H9 (cell line): ENCODE data around the gene CSRP3. TPM values are rescaled to one million over a fixed set of nuclear protein-coding genes. Genes with fewer than 3 reads are reported as not detected.
A peak's percentile ranks its signal among the peaks of the same experiment; 100 is the strongest.

Experiments used
- DNase-seq: peaks from one replicate; pipeline ENCODE4 v3.0.0-alpha.2; 2017
- H2AFZ ChIP-seq: one replicate; pipeline ENCODE4 v1.6.1; 2013; ENCODE audit warnings: mild to moderate bottlenecking, low read length, control low read depth, moderate library complexity
- H2AK5ac ChIP-seq: 2 replicates; pipeline ENCODE4 v1.6.1; 2013; ENCODE audit warnings: low read length, control low read depth, mixed read lengths; ENCODE audit not compliant: insufficient read length
- H2BK120ac ChIP-seq: one replicate; pipeline ENCODE4 v1.6.1; 2013; ENCODE audit warnings: low read depth, mild to moderate bottlenecking, low read length, control low read depth, inconsistent platforms; ENCODE audit not compliant: poor library complexity, severe bottlenecking
- H2BK12ac ChIP-seq: 2 replicates; pipeline ENCODE4 v1.6.1; 2013; ENCODE audit warnings: low read length, control low read depth, mixed read lengths, low read depth; ENCODE audit not compliant: insufficient read length
- H2BK15ac ChIP-seq: 2 replicates; pipeline ENCODE4 v1.6.1; 2013; ENCODE audit warnings: low read depth, low read length, control low read depth
- H2BK20ac ChIP-seq: one replicate; pipeline ENCODE4 v1.6.1; 2013; ENCODE audit warnings: low read depth, mild to moderate bottlenecking, low read length, control low read depth, inconsistent platforms; ENCODE audit not compliant: poor library complexity, severe bottlenecking
- H2BK5ac ChIP-seq: 2 replicates; pipeline ENCODE4 v1.6.1; 2013; ENCODE audit warnings: low read length, control low read depth, mixed read lengths; ENCODE audit not compliant: insufficient read length
- H3K14ac ChIP-seq: 2 replicates; pipeline ENCODE4 v1.6.1; 2013; ENCODE audit warnings: low read length, control low read depth; ENCODE audit not compliant: insufficient read depth
- H3K18ac ChIP-seq: 2 replicates; pipeline ENCODE4 v1.6.1; 2013; ENCODE audit warnings: low read depth, mild to moderate bottlenecking, mixed read lengths, low read length, control low read depth; ENCODE audit not compliant: insufficient read length
- H3K23ac ChIP-seq: 2 replicates; pipeline ENCODE4 v1.6.1; 2013; ENCODE audit warnings: low read length, control low read depth, mixed read lengths, low read depth; ENCODE audit not compliant: insufficient read length
- H3K23me2 ChIP-seq: 2 replicates; pipeline ENCODE4 v1.6.1; 2013; ENCODE audit warnings: low read depth, mild to moderate bottlenecking, mixed read lengths, low read length, control low read depth; ENCODE audit not compliant: insufficient read length, poor library complexity, severe bottlenecking
- H3K27ac ChIP-seq: 2 replicates; pipeline ENCODE4 v1.5.1; 2013; ENCODE audit warnings: low read length, control low read depth, mixed read lengths, low read depth; ENCODE audit not compliant: insufficient read length
- H3K27me3 ChIP-seq: 2 replicates; pipeline ENCODE4 v1.6.1; 2013; ENCODE audit warnings: low read length, control low read depth, inconsistent platforms; ENCODE audit not compliant: insufficient read depth
- H3K4ac ChIP-seq: 2 replicates; pipeline ENCODE4 v1.6.1; 2013; ENCODE audit warnings: low read depth, mild to moderate bottlenecking, control low read depth, inconsistent platforms, low read length, moderate library complexity
- H3K4me1 ChIP-seq: 2 replicates; pipeline ENCODE4 v1.6.1; 2013; ENCODE audit warnings: low read length, control low read depth, inconsistent platforms; ENCODE audit not compliant: insufficient read depth
- H3K4me2 ChIP-seq: 2 replicates; pipeline ENCODE4 v1.6.1; 2013; ENCODE audit warnings: low read length, control low read depth, mixed read lengths; ENCODE audit not compliant: insufficient read length, insufficient read depth
- H3K56ac ChIP-seq: 2 replicates; pipeline ENCODE4 v1.6.1; 2013; ENCODE audit warnings: low read depth, mild to moderate bottlenecking, mixed read lengths, low read length, control low read depth; ENCODE audit not compliant: insufficient read length
- H3K79me1 ChIP-seq: 2 replicates; pipeline ENCODE4 v1.6.1; 2013; ENCODE audit warnings: low read depth, mild to moderate bottlenecking, moderate library complexity, low read length, control low read depth, inconsistent platforms; ENCODE audit not compliant: insufficient read depth, poor library complexity, severe bottlenecking
- H3K79me2 ChIP-seq: 2 replicates; pipeline ENCODE4 v1.6.1; 2013; ENCODE audit warnings: low read length, control low read depth, inconsistent platforms; ENCODE audit not compliant: insufficient read depth
- H3K9ac ChIP-seq: 2 replicates; pipeline ENCODE4 v1.6.1; 2013; ENCODE audit warnings: low read length, control low read depth, mixed read lengths; ENCODE audit not compliant: insufficient read length; ENCODE audit errors: extremely low read depth
- H3K9me3 ChIP-seq: one replicate; pipeline ENCODE4 v1.6.1; 2013; ENCODE audit warnings: low read depth, low read length, inconsistent platforms; ENCODE audit not compliant: control insufficient read depth
- H3T11ph ChIP-seq: one replicate; pipeline ENCODE4 v1.6.1; 2013; ENCODE audit warnings: mild to moderate bottlenecking, low read length, control low read depth, inconsistent platforms
- H4K20me1 ChIP-seq: one replicate; pipeline ENCODE4 v1.6.1; 2013; ENCODE audit not compliant: control insufficient read depth, insufficient read length, insufficient read depth
- H4K5ac ChIP-seq: 2 replicates; pipeline ENCODE4 v1.6.1; 2013; ENCODE audit warnings: low read depth, mild to moderate bottlenecking, mixed read lengths, low read length, control low read depth; ENCODE audit not compliant: insufficient read length
- H4K8ac ChIP-seq: replicated peaks from 2 replicates; pipeline ENCODE4 v1.6.1; 2013; ENCODE audit warnings: low read length, control low read depth, mixed read lengths, low read depth; ENCODE audit not compliant: insufficient read length
- H4K91ac ChIP-seq: 2 replicates; pipeline ENCODE4 v1.6.1; 2013; ENCODE audit warnings: low read depth, mild to moderate bottlenecking, moderate library complexity, mixed read lengths, low read length, control low read depth; ENCODE audit not compliant: insufficient read length
- H3K27ac Mint-ChIP-seq, 3 experiments: 2 replicates in 2 of 3; 3 replicates in 1 of 3; pipeline ENCODE4 v1.8.0; 2020 to 2021; ENCODE audit warnings: mixed read lengths in 3 of 3, mild to moderate bottlenecking in 1 of 3, moderate library complexity in 1 of 3
- H3K27me3 Mint-ChIP-seq: 2 replicates; pipeline ENCODE4 v1.8.0; 2021; ENCODE audit warnings: low read depth, mild to moderate bottlenecking, moderate library complexity, mixed read lengths
- H3K36me3 Mint-ChIP-seq, 3 experiments: 2 replicates in 2 of 3; 3 replicates in 1 of 3; pipeline ENCODE4 v1.8.0; 2020 to 2021; ENCODE audit warnings: low read depth in 3 of 3, mixed read lengths in 3 of 3; ENCODE audit not compliant: insufficient read depth in 1 of 3
- H3K4me1 Mint-ChIP-seq, 2 experiments: 2 replicates each; pipeline ENCODE4 v1.8.0; 2020; ENCODE audit warnings: mixed read lengths in 2 of 2
- H3K4me3 Mint-ChIP-seq, 2 experiments: 2 replicates in 1 of 2; 3 replicates in 1 of 2; pipeline ENCODE4 v1.8.0; 2020 to 2021; ENCODE audit warnings: mild to moderate bottlenecking in 2 of 2, mixed read lengths in 2 of 2, moderate library complexity in 1 of 2
- H3K9me3 Mint-ChIP-seq, 2 experiments: 2 replicates in 1 of 2; 3 replicates in 1 of 2; pipeline ENCODE4 v1.8.0; 2020; ENCODE audit warnings: mild to moderate bottlenecking in 2 of 2, mixed read lengths in 2 of 2, moderate library complexity in 1 of 2
- CTCF ChIP-seq: fragments of 200-600 bp; sonication (generic); conservative IDR thresholded peaks from 3 replicates; pipeline ENCODE4 v1.8.0; 2021; ENCODE audit warnings: antibody characterized with exemption, mild to moderate bottlenecking
- WGBS: extraction: QIAGEN DNeasy Blood & Tissue Kit; methylation state at CpG from one replicate; pipeline ENCODE4 v1.1.7; 2013; ENCODE audit warnings: missing lambda C conversion rate, low lambda C conversion rate, mixed read lengths; ENCODE audit not compliant: insufficient read length; ENCODE audit errors: extremely low coverage; 5-methylcytosine and 5-hydroxymethylcytosine counted together
- total RNA-seq: library from RNA; stranded (reverse); gene quantifications from 2 replicates; pipeline ENCODE4 v1.2.1, GENCODE V29; 2021

CSRP3 gene
- total RNA-seq, 1 experiment from 2014 or later: not detected

DNA sequence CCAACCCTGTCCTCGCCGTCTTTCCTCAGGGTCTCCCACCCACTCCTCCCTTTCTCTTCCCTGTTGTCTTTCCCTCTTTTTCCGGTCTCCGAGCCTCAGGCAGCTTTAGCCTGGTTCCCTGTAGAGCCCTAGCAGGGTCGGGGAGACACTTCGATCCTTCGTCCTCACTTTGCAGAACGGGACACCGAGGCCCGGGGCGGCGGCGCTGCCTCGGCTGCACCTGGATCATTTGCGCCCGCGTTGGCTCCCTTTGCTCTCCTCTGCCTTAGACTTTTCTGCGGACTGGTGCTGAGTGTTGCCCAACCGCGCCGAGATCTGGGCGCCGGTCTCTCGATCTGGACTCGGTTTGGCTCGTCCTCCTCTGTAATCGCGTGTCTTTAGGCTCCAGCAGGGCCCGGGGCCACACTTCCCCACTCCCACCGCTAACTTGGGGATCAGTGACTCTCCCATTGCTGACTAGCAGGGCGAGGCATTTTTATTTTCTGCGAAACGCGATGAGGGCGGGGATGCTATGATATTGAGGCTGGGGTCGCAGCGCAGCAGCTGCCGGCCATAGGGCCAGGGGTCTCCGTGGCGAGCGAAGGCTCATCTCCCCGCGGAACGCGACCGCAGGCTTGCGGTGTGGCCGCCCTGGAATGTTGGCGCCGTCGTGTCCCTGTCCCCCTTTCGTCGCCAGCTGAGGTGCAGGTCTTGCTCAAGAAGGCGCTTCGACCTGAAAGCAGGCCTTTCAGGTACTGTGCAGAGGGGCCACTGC lies 40.6 kb upstream of the CSRP3 start:
- H3K4me1 ChIP-seq: no peaks in the 10 kb centered on the region
- no peaks in the 10 kb centered on the region for H3K9me3 ChIP-seq
- no peak overlapping the region for H3T11ph ChIP-seq
- H2BK12ac ChIP-seq: no peak overlapping the region
- peaks cover 0 to 3% of the 10 kb centered on the region in 2 experiments; a peak in 2 of 5 replicates for H3K9me3 Mint-ChIP-seq
- H4K20me1 ChIP-seq: no peaks in the 10 kb centered on the region
- peak overlapping the region; percentile 21 for H3K9ac ChIP-seq
- no peaks in the 10 kb centered on the region for H3K79me1 ChIP-seq
- no peak overlapping the region for H2BK5ac ChIP-seq
- peak overlapping the region; percentile 23 for H3K18ac ChIP-seq
- no peak overlapping the region for H2BK15ac ChIP-seq
- H3K27me3 ChIP-seq: peaks cover 9% of the 10 kb centered on the region; the same call in 1 of the 2 replicates
- no peak overlapping the region for H2BK20ac ChIP-seq
- no peak overlapping the region for H3K27ac ChIP-seq
- H3K4ac ChIP-seq: no peak overlapping the region
- DNase-seq: peak; percentile 49
- WGBS: no CpG with 5 or more reads among the region's 55 CpGs
- H3K56ac ChIP-seq: no peak overlapping the region
- peaks cover 43% of the 10 kb centered on the region for H3K27me3 Mint-ChIP-seq
- H3K23me2 ChIP-seq: peaks cover 16% of the 10 kb centered on the region
- H3K4me2 ChIP-seq: peak overlapping the region; percentile 86
- peaks cover 10 to 14% of the 10 kb centered on the region in 2 experiments; a peak in 3 of 4 replicates for H3K4me1 Mint-ChIP-seq
- no peak overlapping the region for H4K5ac ChIP-seq
- no peak overlapping the region for H3K23ac ChIP-seq
- peaks cover 0 to 12% (median 11%) of the 10 kb centered on the region in 3 experiments; a peak in 4 of 7 replicates for H3K36me3 Mint-ChIP-seq
- H4K8ac ChIP-seq: no peak overlapping the region
- H2BK120ac ChIP-seq: no peak overlapping the region
- no peak overlapping the region for H2AFZ ChIP-seq
- no peak overlapping the region for H4K91ac ChIP-seq
- H3K14ac ChIP-seq: peak overlapping the region; percentile 34; the same call in 1 of the 2 replicates
- no peak for TF ChIP-seq CTCF
- no peaks in the 10 kb centered on the region for H3K79me2 ChIP-seq
- H2AK5ac ChIP-seq: no peak overlapping the region
- H3K27ac Mint-ChIP-seq: peak overlapping the region in 1 of 3 experiments; percentile 72; a peak in 2 of 7 replicates
- peak overlapping the region; percentile 82 to 94 for H3K4me3 Mint-ChIP-seq
